Measurements from ENCODE around the gene PRKAG2.

DNA sequence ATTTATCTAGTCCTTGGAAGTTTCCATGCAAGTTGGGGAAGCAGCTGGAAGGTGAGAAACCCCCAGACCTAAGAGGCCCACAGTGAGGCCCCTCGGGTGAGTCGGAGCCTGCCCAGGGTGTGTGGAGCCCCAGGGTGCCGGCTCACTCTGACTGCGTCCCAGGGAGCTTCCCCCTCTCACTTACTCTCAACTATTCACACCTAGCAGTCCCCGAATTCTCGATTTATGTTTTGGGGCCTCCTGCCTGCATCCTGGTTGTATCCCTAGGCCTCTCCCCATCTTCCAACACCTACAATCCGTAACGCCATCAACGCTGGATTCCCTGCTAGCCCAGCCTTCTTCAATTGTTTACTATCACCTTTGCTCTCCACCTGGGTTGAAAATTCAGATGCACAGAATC lies 63.9 kb downstream of the PRKAG2 start:
- TF ChIP-seq CTCF (IDR thresholded peaks at IDR 0.05; ENCODE audit: low read depth, low read length, missing input control) = no peak
- no peak for TF ChIP-seq FOXA1 (IDR thresholded peaks at IDR 0.05)
- TF ChIP-seq JUND (IDR thresholded peaks at IDR 0.05) = no peak
- no peak for TF ChIP-seq GABPA (IDR thresholded peaks at IDR 0.05 in 1 of 2, conservative IDR thresholded peaks at IDR 0.05 in 1 of 2)
- no peak for TF ChIP-seq TAF1 (conservative IDR thresholded peaks at IDR 0.05)
- TF ChIP-seq MAX (IDR thresholded peaks at IDR 0.05) = no peak
- no peak for TF ChIP-seq ZBTB33 (IDR thresholded peaks at IDR 0.05)
- TF ChIP-seq, protein P1, sequence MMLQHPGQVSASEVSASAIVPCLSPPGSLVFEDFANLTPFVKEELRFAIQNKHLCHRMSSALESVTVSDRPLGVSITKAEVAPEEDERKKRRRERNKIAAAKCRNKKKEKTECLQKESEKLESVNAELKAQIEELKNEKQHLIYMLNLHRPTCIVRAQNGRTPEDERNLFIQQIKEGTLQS (IDR thresholded peaks at IDR 0.05) = no peak
- no peak for TF ChIP-seq RXRA (IDR thresholded peaks at IDR 0.05)
- TF ChIP-seq, protein P2, sequence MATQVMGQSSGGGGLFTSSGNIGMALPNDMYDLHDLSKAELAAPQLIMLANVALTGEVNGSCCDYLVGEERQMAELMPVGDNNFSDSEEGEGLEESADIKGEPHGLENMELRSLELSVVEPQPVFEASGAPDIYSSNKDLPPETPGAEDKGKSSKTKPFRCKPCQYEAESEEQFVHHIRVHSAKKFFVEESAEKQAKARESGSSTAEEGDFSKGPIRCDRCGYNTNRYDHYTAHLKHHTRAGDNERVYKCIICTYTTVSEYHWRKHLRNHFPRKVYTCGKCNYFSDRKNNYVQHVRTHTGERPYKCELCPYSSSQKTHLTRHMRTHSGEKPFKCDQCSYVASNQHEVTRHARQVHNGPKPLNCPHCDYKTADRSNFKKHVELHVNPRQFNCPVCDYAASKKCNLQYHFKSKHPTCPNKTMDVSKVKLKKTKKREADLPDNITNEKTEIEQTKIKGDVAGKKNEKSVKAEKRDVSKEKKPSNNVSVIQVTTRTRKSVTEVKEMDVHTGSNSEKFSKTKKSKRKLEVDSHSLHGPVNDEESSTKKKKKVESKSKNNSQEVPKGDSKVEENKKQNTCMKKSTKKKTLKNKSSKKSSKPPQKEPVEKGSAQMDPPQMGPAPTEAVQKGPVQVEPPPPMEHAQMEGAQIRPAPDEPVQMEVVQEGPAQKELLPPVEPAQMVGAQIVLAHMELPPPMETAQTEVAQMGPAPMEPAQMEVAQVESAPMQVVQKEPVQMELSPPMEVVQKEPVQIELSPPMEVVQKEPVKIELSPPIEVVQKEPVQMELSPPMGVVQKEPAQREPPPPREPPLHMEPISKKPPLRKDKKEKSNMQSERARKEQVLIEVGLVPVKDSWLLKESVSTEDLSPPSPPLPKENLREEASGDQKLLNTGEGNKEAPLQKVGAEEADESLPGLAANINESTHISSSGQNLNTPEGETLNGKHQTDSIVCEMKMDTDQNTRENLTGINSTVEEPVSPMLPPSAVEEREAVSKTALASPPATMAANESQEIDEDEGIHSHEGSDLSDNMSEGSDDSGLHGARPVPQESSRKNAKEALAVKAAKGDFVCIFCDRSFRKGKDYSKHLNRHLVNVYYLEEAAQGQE (IDR thresholded peaks at IDR 0.05) = no peak
- no peak for TF ChIP-seq EGR1 (IDR thresholded peaks at IDR 0.05; ENCODE audit: low read depth in 2 of 2)
